IMR-90 (cell line): Measurements from ENCODE around the gene NAV2. TPM values are rescaled to one million over a fixed set of nuclear protein-coding genes. Genes with fewer than 3 reads are reported as not detected.

Source experiments
- ATAC-seq: fragments of 200-7000 bp; cut with Tn5 transposase; 2 replicates; pipeline ENCODE4 v1.9.1; 2020; ENCODE audit warnings: low read depth, mild to moderate bottlenecking, moderate library complexity
- BruUV-seq: library from RNA; stranded (reverse); fragments of 400-500 nt; replicated peaks from 2 replicates; lab custom pipeline; 2021; lab: Mats Ljungman, UMichigan
- CTCF ChIA-PET: fragments of 300-600 bp; formaldehyde crosslinking; extraction: SDS; loops from one replicate; lab custom pipeline; 2021; ENCODE audit warnings: antibody characterized with exemption; lab: Yijun Ruan, JAX
- POLR2A ChIA-PET: fragments of 300-600 bp; sonication (Branson Sonifier 250); formaldehyde crosslinking; loops from one replicate; lab custom pipeline; 2022; ENCODE audit warnings: antibody characterized with exemption; ENCODE audit not compliant: unreplicated experiment; lab: Charles Lee
- DNase-seq: peaks from one replicate; pipeline ENCODE4 v3.0.0; 2013
- H2AFZ ChIP-seq: replicated peaks from 2 replicates; pipeline ENCODE3; 2013; ENCODE audit warnings: low read length, mild to moderate bottlenecking; ENCODE audit not compliant: poor library complexity
- H2AK5ac ChIP-seq: 2 replicates; pipeline ENCODE4 v1.6.1; 2013; ENCODE audit warnings: low read depth, low read length, inconsistent platforms
- H2AK9ac ChIP-seq: replicated peaks from 2 replicates; pipeline ENCODE3; 2013; ENCODE audit warnings: mild to moderate bottlenecking, low read depth, low read length, moderate library complexity; ENCODE audit not compliant: poor library complexity
- H2BK120ac ChIP-seq: 2 replicates; pipeline ENCODE4 v1.6.1; 2013; ENCODE audit warnings: low read depth, low read length, inconsistent platforms
- H2BK15ac ChIP-seq: 3 replicates; pipeline ENCODE4 v1.6.1; 2013; ENCODE audit warnings: low read depth, low read length, inconsistent platforms
- H2BK20ac ChIP-seq: 2 replicates; pipeline ENCODE4 v1.6.1; 2013; ENCODE audit warnings: low read depth, mild to moderate bottlenecking, inconsistent platforms, low read length, moderate library complexity
- H2BK5ac ChIP-seq: 2 replicates; pipeline ENCODE4 v1.6.1; 2013; ENCODE audit warnings: mild to moderate bottlenecking, low read depth, low read length, inconsistent platforms; ENCODE audit not compliant: poor library complexity, severe bottlenecking
- H3K14ac ChIP-seq: replicated peaks from 2 replicates; pipeline ENCODE4 v1.6.1; 2013; ENCODE audit warnings: low read depth, low read length, inconsistent platforms
- H3K18ac ChIP-seq: 2 replicates; pipeline ENCODE4 v1.6.1; 2013; ENCODE audit warnings: low read depth, low read length, control low read depth
- H3K23ac ChIP-seq: 2 replicates; pipeline ENCODE4 v1.6.1; 2013; ENCODE audit warnings: low read depth, low read length, inconsistent platforms
- H3K27ac ChIP-seq: 2 replicates; pipeline ENCODE4 v1.5.1; 2013; ENCODE audit warnings: mild to moderate bottlenecking, control low read depth, low read length; ENCODE audit not compliant: insufficient read depth
- H3K27me3 ChIP-seq: 2 replicates; pipeline ENCODE4 v1.6.1; 2013; ENCODE audit warnings: low read length; ENCODE audit not compliant: control insufficient read depth, insufficient read depth
- H3K36me3 ChIP-seq: 2 replicates; pipeline ENCODE4 v1.6.1; 2013; ENCODE audit warnings: low read length, mixed read lengths; ENCODE audit not compliant: control insufficient read depth, insufficient read depth
- H3K4ac ChIP-seq: 2 replicates; pipeline ENCODE4 v1.6.1; 2013; ENCODE audit warnings: low read depth, low read length, inconsistent platforms
- H3K4me1 ChIP-seq: 2 replicates; pipeline ENCODE4 v1.6.1; 2013; ENCODE audit warnings: low read length, mixed read lengths; ENCODE audit not compliant: control insufficient read depth, insufficient read depth
- H3K4me2 ChIP-seq: 2 replicates; pipeline ENCODE4 v1.6.1; 2013; ENCODE audit warnings: low read depth, mild to moderate bottlenecking, control low read depth, low read length, moderate library complexity
- H3K4me3 ChIP-seq: 2 replicates; pipeline ENCODE4 v1.5.1; 2013; ENCODE audit warnings: low read depth, mild to moderate bottlenecking, control low read depth, low read length, moderate library complexity; ENCODE audit not compliant: insufficient read depth
- H3K56ac ChIP-seq: 2 replicates; pipeline ENCODE4 v1.6.1; 2013; ENCODE audit warnings: low read length, inconsistent platforms; ENCODE audit not compliant: insufficient read depth; ENCODE audit errors: extremely low read depth
- H3K79me1 ChIP-seq, 2 experiments: 2 replicates each; pipeline ENCODE4 v1.6.1; 2013; ENCODE audit warnings: low read length in 2 of 2, inconsistent platforms in 1 of 2, low read depth in 1 of 2
- H3K9ac ChIP-seq: 2 replicates; pipeline ENCODE4 v1.6.1; 2013; ENCODE audit warnings: low read depth, low read length, control low read depth
- H3K9me1 ChIP-seq: 2 replicates; pipeline ENCODE4 v1.6.1; 2013; ENCODE audit warnings: low read length, inconsistent platforms; ENCODE audit not compliant: insufficient read depth
- H3K9me3 ChIP-seq: 2 replicates; pipeline ENCODE4 v1.6.1; 2013; ENCODE audit warnings: low read length; ENCODE audit not compliant: control insufficient read depth, insufficient read depth
- H4K20me1 ChIP-seq: 2 replicates; pipeline ENCODE4 v1.6.1; 2013; ENCODE audit warnings: low read length, inconsistent platforms; ENCODE audit not compliant: insufficient read depth
- H4K5ac ChIP-seq: 2 replicates; pipeline ENCODE4 v1.6.1; 2013; ENCODE audit warnings: mild to moderate bottlenecking, low read depth, low read length, control low read depth
- H4K8ac ChIP-seq, 2 experiments: 2 replicates each; pipeline ENCODE4 v1.6.1; 2013; ENCODE audit warnings: low read depth in 2 of 2, low read length in 2 of 2, control low read depth in 1 of 2, inconsistent platforms in 1 of 2
- H4K91ac ChIP-seq: 2 replicates; pipeline ENCODE4 v1.6.1; 2013; ENCODE audit warnings: low read depth, low read length, inconsistent platforms; ENCODE audit not compliant: insufficient read depth
- BHLHE40 ChIP-seq: fragments of 150-350 bp; IDR thresholded peaks from 2 replicates; pipeline ENCODE4 v1.6.1; 2016; ENCODE audit warnings: mild to moderate bottlenecking, low read depth, low read length
- CEBPB ChIP-seq: IDR thresholded peaks from 2 replicates; pipeline ENCODE4 v1.6.1; 2012; ENCODE audit warnings: low read depth, low read length, improper control_type of control experiment
- FOS ChIP-seq: fragments of 150-350 bp; IDR thresholded peaks from 2 replicates; pipeline ENCODE4 v1.6.1; 2016; ENCODE audit warnings: low read depth, low read length
- MAFK ChIP-seq: IDR thresholded peaks from 2 replicates; pipeline ENCODE4 v1.6.1; 2012; ENCODE audit warnings: low read depth, low read length, improper control_type of control experiment
- NFE2L2 ChIP-seq: fragments of 150-350 bp; IDR thresholded peaks from 2 replicates; pipeline ENCODE4 v1.6.1; 2016; ENCODE audit warnings: low read depth, mild to moderate bottlenecking, low read length
- POLR2A ChIP-seq: IDR thresholded peaks from 2 replicates; pipeline ENCODE4 v1.6.1; 2012; ENCODE audit warnings: mild to moderate bottlenecking, low read depth, low read length
- RCOR1 ChIP-seq: IDR thresholded peaks from 2 replicates; pipeline ENCODE4 v1.6.1; 2012; ENCODE audit warnings: mild to moderate bottlenecking, low read length, improper control_type of control experiment; ENCODE audit not compliant: insufficient replicate concordance
- WGBS, 2 experiments: methylation state at CpG; one replicate each; pipeline versions ENCODE4 v1.1.5 to v1.1.7; 2013; ENCODE audit warnings: missing lambda C conversion rate in 2 of 2; ENCODE audit not compliant: insufficient read length in 1 of 2; ENCODE audit errors: extremely low coverage in 2 of 2; 5-methylcytosine and 5-hydroxymethylcytosine counted together
- dilution Hi-C: fragments of 300-500 bp; cut with HindIII; formaldehyde crosslinking; loops from one replicate; pipeline ENCODE4 v1.14.3; 2018; ENCODE audit warnings: low sequenced_read_pairs; ENCODE audit not compliant: unreplicated experiment
- in situ Hi-C: fragments of 300-500 bp; cut with MboI; formaldehyde crosslinking; loops from 3 replicates; pipeline ENCODE4 v1.14.3; 2019; ENCODE audit warnings: low sequenced_read_pairs, inconsistent platforms, mixed read lengths
- intact Hi-C: fragments of 100-400 bp; cut with micrococcal nuclease; formaldehyde crosslinking; loops from 2 replicates; pipeline ENCODE4 v1.10.0; 2022
- polyA plus RNA-seq, 3 experiments: library from polyadenylated mRNA; depleted of rRNA; stranded (reverse); fragments of >200 nt; gene quantifications; 2 replicates each; pipeline ENCODE4 v1.2.3, GENCODE V29; 2012; ENCODE audit warnings: low replicate concordance in 1 of 3
- total RNA-seq: library from RNA; depleted of rRNA; stranded (reverse); fragments of >200 nt; gene quantifications from 2 replicates; pipeline ENCODE4 v1.2.3, GENCODE V29; 2012

Gene NAV2
- total and polyA plus RNA-seq, 2 of the 4 experiments (the other 2 are of a cell fraction): 4.5 to 12.6 TPM

DNA sequence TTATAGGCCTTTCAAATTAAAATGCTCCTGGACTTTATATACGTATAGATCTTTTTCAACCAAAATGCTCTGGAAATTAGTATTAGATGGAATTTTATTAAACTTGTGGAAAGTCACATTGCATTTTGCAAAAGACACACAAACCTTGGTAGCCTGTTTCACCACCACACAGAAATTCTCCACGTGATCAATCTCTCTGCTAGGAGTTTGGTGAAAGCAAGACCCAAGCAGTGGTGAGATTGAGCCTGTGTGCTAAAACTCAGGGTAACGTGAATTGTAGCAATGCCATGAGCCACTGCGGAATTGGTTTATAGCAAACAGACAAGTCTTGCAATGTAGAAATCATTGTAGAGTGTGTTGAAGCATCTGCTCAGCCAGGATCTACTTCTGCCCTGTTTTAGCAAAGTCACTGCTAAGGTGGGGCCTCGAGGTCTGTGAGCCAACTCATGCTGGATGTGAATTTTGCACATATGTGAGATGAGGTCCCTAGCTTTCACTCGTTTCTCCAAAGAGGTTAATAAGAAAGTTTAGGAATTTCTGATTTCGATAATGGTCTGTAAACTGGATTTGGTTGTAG, 262.9 kb downstream of the NAV2 start:
- Histone ChIP-seq H3K9me3 (no peaks in the 10 kb centered on the region), H2BK120ac (no peak overlapping the region), H3K18ac (no peak overlapping the region), H2BK15ac (no peak overlapping the region), H4K5ac (no peak overlapping the region), H3K4me1 (peaks cover 18% of the 10 kb centered on the region), H3K9ac (no peak overlapping the region), H4K91ac (no peak overlapping the region), H2BK20ac (no peak overlapping the region), H3K23ac (no peak overlapping the region), H3K56ac (no peak overlapping the region), H3K36me3 (0 out of 2 replicates have a peak, but pooled peaks cover 3% of the 10 kb centered on the region), H2AK5ac (no peak overlapping the region), H3K9me1 (peaks cover 17% of the 10 kb centered on the region), H4K20me1 (no peaks in the 10 kb centered on the region), H3K79me1 (peaks cover 22 to 28% of the 10 kb centered on the region in 2 experiments), H3K27ac (no peak overlapping the region), H2AK9ac (no peak overlapping the region), H3K4me3 (no peak overlapping the region), H3K4ac (no peak overlapping the region), H3K14ac (no peak overlapping the region), H2BK5ac (no peak overlapping the region), H3K4me2 (no peak overlapping the region), H3K27me3 (no peaks in the 10 kb centered on the region), H2AFZ (no peak overlapping the region), H4K8ac (no peak overlapping the region)
- TF ChIP-seq BHLHE40 (no peak), NFE2L2 (no peak), MAFK (no peak), POLR2A (no peak), CEBPB (no peak), RCOR1 (no peak), FOS (no peak)
- ChIA-PET CTCF (interaction anchor here (0.5 kb wide), 1 partner anchor 107 kb away, joined by 3 read pairs; no protein-coding TSS in a partner anchor), POLR2A (no interaction called here)
- in situ Hi-C loops: no loop called here
- dilution Hi-C loops: no loop called here
- no TSS peak for BruUV-seq
- intact Hi-C loops: no loop called here
- DNase-seq (no peak), ATAC-seq (no peak)
- 100% methylated on average over 1 of the region's 7 CpGs; no CpG with 5 or more reads in 1 of the 2 experiments for WGBS, 2 experiments
